H1 (cell line): ENCODE data around the gene BRD7. TPM values are rescaled to one million over a fixed set of nuclear protein-coding genes. Genes with fewer than 3 reads are reported as not detected.

Source experiments
- CTCF ChIA-PET: fragments of 300-600 bp; sonication (Branson Sonifier 250); formaldehyde crosslinking; loops from one replicate; lab custom pipeline; 2021; ENCODE audit not compliant: partially characterized antibody; lab: Charles Lee
- POLR2A ChIA-PET: fragments of 300-600 bp; sonication (Branson Sonifier 250); formaldehyde crosslinking; loops from one replicate; lab custom pipeline; 2021; ENCODE audit warnings: inconsistent platforms; ENCODE audit not compliant: partially characterized antibody; lab: Charles Lee
- DNase-seq, 2 experiments: peaks; one replicate each; pipeline versions ENCODE4 v3.0.0 to v3.0.0-alpha.2; 2010 to 2022; ENCODE audit warnings: low spot score in 2 of 2, low read depth in 1 of 2, mixed read lengths in 1 of 2
- FAIRE-seq: peaks from 2 replicates; lab custom pipeline; 2011; peaks lifted over from hg19 to GRCh38; lab: Jason Lieb, UNC
- H2AFZ ChIP-seq: 2 replicates; pipeline ENCODE4 v1.8.1; 2012; ENCODE audit warnings: low read length, inconsistent platforms
- H2AK5ac ChIP-seq: 2 replicates; pipeline ENCODE4 v1.6.1; 2013; ENCODE audit warnings: low read depth, low read length
- H2BK120ac ChIP-seq: replicated peaks from 2 replicates; pipeline ENCODE3; 2013; ENCODE audit warnings: low read depth, low read length, inconsistent platforms
- H2BK12ac ChIP-seq: 2 replicates; pipeline ENCODE4 v1.6.1; 2013; ENCODE audit warnings: low read depth, low read length
- H2BK15ac ChIP-seq: 2 replicates; pipeline ENCODE4 v1.6.1; 2013; ENCODE audit warnings: low read length
- H2BK20ac ChIP-seq: 2 replicates; pipeline ENCODE4 v1.6.1; 2013; ENCODE audit warnings: low read length
- H2BK5ac ChIP-seq: 2 replicates; pipeline ENCODE4 v1.6.1; 2013; ENCODE audit warnings: low read depth, low read length
- H3K14ac ChIP-seq: 2 replicates; pipeline ENCODE4 v1.6.1; 2013; ENCODE audit warnings: inconsistent platforms; ENCODE audit not compliant: insufficient read length
- H3K18ac ChIP-seq: 2 replicates; pipeline ENCODE4 v1.6.1; 2013; ENCODE audit warnings: low read length; ENCODE audit errors: extremely low read depth
- H3K23ac ChIP-seq: 2 replicates; pipeline ENCODE4 v1.6.1; 2013; ENCODE audit warnings: inconsistent platforms; ENCODE audit not compliant: insufficient read length
- H3K23me2 ChIP-seq: 2 replicates; pipeline ENCODE4 v1.6.1; 2013; ENCODE audit warnings: low read depth, low read length
- H3K27ac ChIP-seq: 2 replicates; pipeline ENCODE4 v1.6.1; 2011; ENCODE audit warnings: low read depth, low read length, inconsistent platforms
- H3K27me3 ChIP-seq, 4 experiments: replicated peaks in 1 of 4; 1 replicate in 1 of 4; 2 replicates in 3 of 4; pipeline versions ENCODE4 v1.6.1 to v1.8.1; 2011 to 2013; ENCODE audit warnings: low read length in 3 of 4, mild to moderate bottlenecking in 3 of 4, inconsistent platforms in 2 of 4, mixed read lengths in 2 of 4, moderate library complexity in 1 of 4; ENCODE audit not compliant: control insufficient read depth in 3 of 4, insufficient read depth in 3 of 4; ENCODE audit errors: extremely low read depth in 1 of 4
- H3K36me3 ChIP-seq, 4 experiments: 2 replicates each; pipeline versions ENCODE4 v1.6.1 to v1.8.1; 2011 to 2013; ENCODE audit warnings: mild to moderate bottlenecking in 4 of 4, low read length in 3 of 4, moderate library complexity in 2 of 4, control low read depth in 1 of 4, inconsistent platforms in 1 of 4; ENCODE audit not compliant: insufficient read depth in 4 of 4, control insufficient read depth in 2 of 4
- H3K4ac ChIP-seq: replicated peaks from 2 replicates; pipeline ENCODE3; 2013; ENCODE audit warnings: low read length, low read depth, mixed read lengths, inconsistent platforms; ENCODE audit not compliant: insufficient read length
- H3K4me1 ChIP-seq, 4 experiments: replicated peaks in 1 of 4; 1 replicate in 1 of 4; 2 replicates in 3 of 4; pipeline versions ENCODE4 v1.6.1 to v1.8.1; 2011 to 2013; ENCODE audit warnings: low read length in 3 of 4, inconsistent platforms in 2 of 4, mixed read lengths in 1 of 4; ENCODE audit not compliant: insufficient read depth in 4 of 4, control insufficient read depth in 3 of 4
- H3K4me2 ChIP-seq, 2 experiments: 2 replicates each; pipeline versions ENCODE4 v1.6.1 to v1.8.1; 2011 to 2013; ENCODE audit warnings: low read depth in 2 of 2, low read length in 2 of 2, control low read depth in 1 of 2, inconsistent platforms in 1 of 2, mild to moderate bottlenecking in 1 of 2; ENCODE audit not compliant: insufficient read depth in 1 of 2
- H3K4me3 ChIP-seq, 4 experiments: fragments of 200-600, 300-600 bp in 1 of 4; sonication (generic), shearing (Covaris generic), sonication (Bioruptor Twin) in 1 of 4; 2 replicates each; pipeline versions ENCODE4 v1.5.1 to v1.8.1; 2011 to 2016; ENCODE audit warnings: low read length in 4 of 4, low read depth in 3 of 4, control low read depth in 2 of 4, inconsistent platforms in 2 of 4, mild to moderate bottlenecking in 2 of 4, mixed read lengths in 1 of 4, moderate library complexity in 1 of 4; ENCODE audit not compliant: insufficient read depth in 2 of 4; ENCODE audit errors: extremely low read depth in 1 of 4
- H3K56ac ChIP-seq: replicated peaks from 2 replicates; pipeline ENCODE3; 2013; ENCODE audit warnings: low read depth, mild to moderate bottlenecking, mixed read lengths, low read length, inconsistent platforms; ENCODE audit not compliant: insufficient read length
- H3K79me1 ChIP-seq: 2 replicates; pipeline ENCODE4 v1.6.1; 2013; ENCODE audit warnings: low read depth, low read length, control low read depth
- H3K79me2 ChIP-seq, 2 experiments: 2 replicates each; pipeline versions ENCODE4 v1.6.1 to v1.8.1; 2012 to 2013; ENCODE audit warnings: low read length in 2 of 2, mild to moderate bottlenecking in 2 of 2, inconsistent platforms in 1 of 2; ENCODE audit not compliant: insufficient read depth in 2 of 2, control insufficient read depth in 1 of 2
- H3K9ac ChIP-seq, 4 experiments: replicated peaks in 1 of 4; 1 replicate in 1 of 4; 2 replicates in 3 of 4; pipeline versions ENCODE4 v1.6.1 to v1.8.1; 2011 to 2013; ENCODE audit warnings: low read depth in 3 of 4, low read length in 3 of 4, control low read depth in 2 of 4, mild to moderate bottlenecking in 2 of 4, moderate library complexity in 2 of 4, inconsistent platforms in 1 of 4; ENCODE audit errors: extremely low read depth in 1 of 4
- H3K9me3 ChIP-seq, 2 experiments: 2 replicates each; pipeline versions ENCODE4 v1.6.1 to v1.8.1; 2012 to 2013; ENCODE audit warnings: mild to moderate bottlenecking in 2 of 2, moderate library complexity in 2 of 2, control low read depth in 1 of 2, inconsistent platforms in 1 of 2, low read depth in 1 of 2, low read length in 1 of 2, mixed read lengths in 1 of 2; ENCODE audit not compliant: insufficient read depth in 2 of 2
- H4K20me1 ChIP-seq, 2 experiments: replicated peaks in 1 of 2; 2 replicates each; pipeline versions ENCODE3 to v1.8.1; 2011 to 2013; ENCODE audit warnings: inconsistent platforms in 2 of 2, low read length in 2 of 2, mild to moderate bottlenecking in 1 of 2; ENCODE audit not compliant: insufficient read depth in 2 of 2, control insufficient read depth in 1 of 2
- H4K5ac ChIP-seq: 2 replicates; pipeline ENCODE4 v1.6.1; 2013; ENCODE audit warnings: low read length, low read depth, mixed read lengths, inconsistent platforms; ENCODE audit not compliant: insufficient read length
- H4K8ac ChIP-seq: 2 replicates; pipeline ENCODE4 v1.8.0; 2013; ENCODE audit warnings: mild to moderate bottlenecking, moderate library complexity, low read length, inconsistent platforms; ENCODE audit not compliant: insufficient read depth; ENCODE audit errors: extremely low read depth
- H4K91ac ChIP-seq: replicated peaks from 2 replicates; pipeline ENCODE3; 2013; ENCODE audit warnings: low read length, mixed read lengths, inconsistent platforms; ENCODE audit not compliant: insufficient read length
- ASH2L ChIP-seq: fragments of 200-600, 300-600 bp; sonication (generic); IDR thresholded peaks from one replicate; pipeline ENCODE4 v1.7.1; 2017; ENCODE audit warnings: low read length
- ATF2 ChIP-seq: IDR thresholded peaks from 2 replicates; pipeline ENCODE4 v1.6.1; 2012; ENCODE audit warnings: low read length, inconsistent platforms
- BRCA1 ChIP-seq: IDR thresholded peaks from 2 replicates; pipeline ENCODE4 v1.6.1; 2012; ENCODE audit warnings: low read depth, low read length, improper control_type of control experiment
- CHD2 ChIP-seq: IDR thresholded peaks from 2 replicates; pipeline ENCODE4 v1.6.1; 2012; ENCODE audit warnings: low read length, improper control_type of control experiment
- CREB1 ChIP-seq: IDR thresholded peaks from 2 replicates; pipeline ENCODE4 v1.6.1; 2012; ENCODE audit warnings: inconsistent platforms
- EGR1 ChIP-seq: IDR thresholded peaks from 2 replicates; pipeline ENCODE4 v1.6.1; 2011; ENCODE audit warnings: low read depth, low read length, borderline replicate concordance
- GABPA ChIP-seq: IDR thresholded peaks from 2 replicates; pipeline ENCODE4 v1.6.1; 2011; ENCODE audit warnings: mild to moderate bottlenecking, low read length, moderate library complexity, borderline replicate concordance; ENCODE audit not compliant: insufficient read depth
- HDAC2 ChIP-seq, 2 experiments: fragments of 300-600 bp in 1 of 2; sonication (generic) in 1 of 2; IDR thresholded peaks; 2 replicates each; pipeline ENCODE4 v1.6.1; 2011 to 2012; ENCODE audit warnings: low read depth in 2 of 2, low read length in 2 of 2, mild to moderate bottlenecking in 2 of 2, moderate library complexity in 2 of 2, borderline replicate concordance in 1 of 2, inconsistent platforms in 1 of 2
- HDAC6 ChIP-seq: IDR thresholded peaks from one replicate; pipeline ENCODE4 v1.7.1; 2012; ENCODE audit warnings: low read depth, mild to moderate bottlenecking, inconsistent platforms, low read length, moderate library complexity
- NRF1 ChIP-seq: IDR thresholded peaks from 2 replicates; pipeline ENCODE4 v1.6.1; 2011; ENCODE audit warnings: mild to moderate bottlenecking, low read depth, low read length, improper control_type of control experiment
- POU5F1 ChIP-seq: IDR thresholded peaks from 2 replicates; pipeline ENCODE4 v1.6.1; 2011; ENCODE audit warnings: low read depth, mild to moderate bottlenecking, low read length, moderate library complexity
- SIRT6 ChIP-seq: IDR thresholded peaks from one replicate; pipeline ENCODE4 v1.7.1; 2012; ENCODE audit warnings: low read length, inconsistent platforms
- SP4 ChIP-seq: IDR thresholded peaks from 2 replicates; pipeline ENCODE4 v1.6.1; 2012; ENCODE audit warnings: low read length, inconsistent platforms
- TCF12 ChIP-seq: IDR thresholded peaks from 2 replicates; pipeline ENCODE4 v1.6.1; 2011; ENCODE audit warnings: low read depth, mild to moderate bottlenecking, low read length
- WGBS, 2 experiments: shearing (Covaris generic) in 1 of 2; methylation state at CpG; one replicate each; pipeline versions ENCODE4 v1.1.6 to v1.1.7; 2013 to 2015; ENCODE audit warnings: low lambda C conversion rate in 2 of 2, mixed read lengths in 2 of 2, inconsistent platforms in 1 of 2, low coverage in 1 of 2, missing lambda C conversion rate in 1 of 2; ENCODE audit not compliant: insufficient replicate concordance in 2 of 2, insufficient coverage in 1 of 2, insufficient read length in 1 of 2; ENCODE audit errors: extremely low coverage in 1 of 2, missing lambda C conversion rate in 1 of 2; 5-methylcytosine and 5-hydroxymethylcytosine counted together
- polyA plus RNA-seq, 7 experiments: library from polyadenylated mRNA; depleted of rRNA in 3 of 7; stranded (reverse) in 5 of 7; unstranded in 2 of 7; fragments of >200 nt in 5 of 7; fragments of 200-250 nt in 2 of 7; gene quantifications; 1 replicate in 5 of 7; 2 replicates in 1 of 7; 4 replicates in 1 of 7; pipeline versions ENCODE4 v1.2.1 to v1.2.3, GENCODE V29; 2011 to 2013; ENCODE audit warnings: missing spikeins in 2 of 7, mixed read lengths in 2 of 7
- total RNA-seq: library from RNA; stranded (reverse); fragmentation: NEBNext Ultra II Directional; extraction: Animal tissue kit (Norgen Biotek cat#: 25700); gene quantifications from 2 replicates; pipeline ENCODE4 v1.2.1, GENCODE V29; 2021

Gene BRD7
- total and polyA plus RNA-seq, 2 of the 8 experiments (the other 6 are each of a cell fraction or from before 2014, with no cell fraction given) = 42.5 to 120 TPM

- Histone ChIP-seq H3K27ac (no peak overlapping the region), H3K36me3 (peaks cover 4 to 37% (median 15%) of the 10 kb centered on the region in 4 experiments; a peak in 4 of 8 replicates), H4K5ac (no peak overlapping the region), H3K14ac (no peak overlapping the region), H3K9me3 (no peaks in the 10 kb centered on the region), H3K56ac (no peak overlapping the region), H3K4me1 (no peaks in the 10 kb centered on the region), H4K20me1 (peaks cover 1 to 6% of the 10 kb centered on the region in 2 experiments), H4K91ac (no peak overlapping the region), H2BK5ac (no peak overlapping the region), H2BK120ac (no peak overlapping the region), H4K8ac (no peak overlapping the region), H3K4ac (no peak overlapping the region), H3K79me2 (peaks cover 0 to 7% of the 10 kb centered on the region in 2 experiments; a peak in 1 of 4 replicates), H2BK15ac (no peak overlapping the region), H3K4me2 (no peak overlapping the region), H3K4me3 (no peak overlapping the region), H3K23ac (no peak overlapping the region), H3K23me2 (no peaks in the 10 kb centered on the region), H2BK12ac (no peak overlapping the region), H2AFZ (no peak overlapping the region), H3K27me3 (no peaks in the 10 kb centered on the region), H2BK20ac (no peak overlapping the region), H3K79me1 (no peaks in the 10 kb centered on the region), H2AK5ac (no peak overlapping the region), H3K18ac (no peak overlapping the region), H3K9ac (no peak overlapping the region)
- CTCF ChIA-PET = interaction anchor here (7.5 kb wide), 1 partner anchor 26 kb away, joined by 92 read pairs; no protein-coding TSS in a partner anchor
- 75% methylated on average over 5 of the region's 5 CpGs; no CpG with 5 or more reads in 1 of the 2 experiments for WGBS, 2 experiments
- POLR2A ChIA-PET = interaction anchor here (1.0 kb wide), 1 partner anchor 62 kb away, joined by 3 read pairs; no protein-coding TSS in a partner anchor
- FAIRE-seq = no peak
- DNase-seq = no peak
- no peak for TF ChIP-seq SIRT6
- TF ChIP-seq EGR1 = no peak
- TF ChIP-seq POU5F1 = no peak
- TF ChIP-seq SP4 = no peak
- no peak for TF ChIP-seq HDAC6
- TF ChIP-seq ASH2L = no peak
- TF ChIP-seq NRF1 = no peak
- no peak for TF ChIP-seq GABPA
- TF ChIP-seq TCF12 = no peak
- no peak for TF ChIP-seq CREB1
- TF ChIP-seq ATF2 = no peak
- no peak for TF ChIP-seq CHD2
- TF ChIP-seq BRCA1 = no peak
- no peak for TF ChIP-seq HDAC2 (IDR thresholded peaks at IDR 0.05; ENCODE audit: borderline replicate concordance in 1 of 2, low read depth in 2 of 2, low read length in 2 of 2)
These were observed 37.2 kb downstream of the BRD7 start for GRCh38 chr16:50331570-50331969.
